ENCODE results near the gene FBXO46.

FBXO46 gene

GRCh38 chr19:45730368-45731288 lies at the start of gene FBXO46:
TSS of gene FBXO46 (minus strand) at chr19:45730896. CDS start at chr19:45713495, 17,401 bp downstream.
- DNase-seq (ENCODE audit: low read depth), result peak; percentile 86

GRCh38 chr19:45780146-45780447 lies 49.4 kb upstream of the FBXO46 start:
- no peak for DNase-seq (ENCODE audit: low read depth)

GRCh38 chr19:45779231-45780145 lies 48.8 kb upstream of the FBXO46 start:
- DNase-seq (ENCODE audit: low read depth), result peak; percentile 53

GRCh38 chr19:45778010-45778661 lies 47.4 kb upstream of the FBXO46 start:
- no peak for DNase-seq (ENCODE audit: low read depth)

GRCh38 chr19:45777395-45777961 lies 46.8 kb upstream of the FBXO46 start:
- DNase-seq (ENCODE audit: low read depth), result no peak

GRCh38 chr19:45774765-45775164 lies 44.1 kb upstream of the FBXO46 start:
- no peak for DNase-seq (ENCODE audit: low read depth)

GRCh38 chr19:45773384-45773783 lies 42.7 kb upstream of the FBXO46 start:
- DNase-seq (ENCODE audit: low read depth), result no peak

- DNase-seq (ENCODE audit: low read depth), result no peak
Measured at GRCh38 chr19:45772912-45773311, 42.2 kb upstream of the FBXO46 start.

GRCh38 chr19:45772130-45772840 lies 41.6 kb upstream of the FBXO46 start:
- DNase-seq (ENCODE audit: low read depth), result no peak

- no peak for DNase-seq (ENCODE audit: low read depth)
Measured at GRCh38 chr19:45771311-45771933, 40.7 kb upstream of the FBXO46 start.

GRCh38 chr19:45770192-45771101 lies 39.8 kb upstream of the FBXO46 start:
- DNase-seq (ENCODE audit: low read depth), result peak; percentile 87

- no peak for DNase-seq (ENCODE audit: low read depth)
Measured at GRCh38 chr19:45769821-45770191, 39.1 kb upstream of the FBXO46 start.

GRCh38 chr19:45768984-45769782 lies 38.5 kb upstream of the FBXO46 start, which contains the start of gene SIX5:
TSS of gene SIX5 (minus strand) at chr19:45769252. CDS start at chr19:45768844, 408 bp downstream.
- peak; percentile 86 for DNase-seq (ENCODE audit: low read depth)

GRCh38 chr19:45768655-45768983 lies 37.9 kb upstream of the FBXO46 start:
- DNase-seq (ENCODE audit: low read depth), result no peak

GRCh38 chr19:45767881-45768654 lies 37.4 kb upstream of the FBXO46 start:
- DNase-seq (ENCODE audit: low read depth), result no peak

GRCh38 chr19:45767410-45767880 lies 36.7 kb upstream of the FBXO46 start:
- DNase-seq (ENCODE audit: low read depth), result no peak

- no peak for DNase-seq (ENCODE audit: low read depth)
Measured at GRCh38 chr19:45766869-45767346, 36.2 kb upstream of the FBXO46 start.

- no peak for DNase-seq (ENCODE audit: low read depth)
Measured at GRCh38 chr19:45766296-45766868, 35.7 kb upstream of the FBXO46 start.
